ENCODE data around the gene LRSAM1.

Gene LRSAM1

DNA sequence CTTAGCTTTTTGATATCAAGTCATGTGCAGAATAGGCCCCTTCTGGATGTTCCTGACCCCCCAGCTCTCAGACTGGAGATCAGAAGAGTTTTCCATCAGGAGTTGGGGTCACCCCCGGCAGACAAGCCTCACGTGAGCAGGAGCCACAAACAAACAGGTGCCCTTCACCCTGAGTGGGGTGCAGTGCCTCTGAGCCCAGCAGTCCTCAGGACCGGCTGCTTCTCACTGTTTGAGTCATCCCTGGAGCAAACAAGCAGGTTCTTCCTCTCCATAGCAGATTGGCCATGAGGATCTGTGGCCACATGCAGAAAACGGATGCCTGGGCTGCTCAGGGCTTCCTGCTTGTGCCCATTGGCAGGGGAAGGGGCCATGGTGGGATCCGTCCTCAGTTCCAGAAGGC, 47.0 kb downstream of the LRSAM1 start:
- DNase-seq (ENCODE audit: low spot score), result no peak

DNA sequence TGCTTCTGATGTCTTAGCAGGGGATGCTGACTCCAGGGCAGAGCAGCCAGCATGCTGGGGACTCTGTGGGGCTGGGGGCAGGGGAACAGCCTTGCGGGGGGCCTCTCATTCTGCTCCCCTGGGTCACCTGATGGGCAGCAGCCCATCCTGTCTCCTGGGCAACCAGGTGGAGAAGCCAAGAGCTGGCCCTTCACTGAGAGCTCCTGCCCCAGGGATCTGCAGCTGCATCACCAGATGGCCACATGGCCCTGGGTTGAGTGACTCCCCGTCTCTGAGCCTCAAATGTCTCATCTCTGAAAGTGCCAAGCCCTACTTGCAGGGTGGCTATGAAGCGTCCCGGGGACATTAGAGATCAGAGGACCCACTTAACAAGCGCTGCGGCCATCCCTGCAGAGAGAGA, 49.1 kb downstream of the LRSAM1 start:
- no peak for DNase-seq (ENCODE audit: low spot score)

DNA sequence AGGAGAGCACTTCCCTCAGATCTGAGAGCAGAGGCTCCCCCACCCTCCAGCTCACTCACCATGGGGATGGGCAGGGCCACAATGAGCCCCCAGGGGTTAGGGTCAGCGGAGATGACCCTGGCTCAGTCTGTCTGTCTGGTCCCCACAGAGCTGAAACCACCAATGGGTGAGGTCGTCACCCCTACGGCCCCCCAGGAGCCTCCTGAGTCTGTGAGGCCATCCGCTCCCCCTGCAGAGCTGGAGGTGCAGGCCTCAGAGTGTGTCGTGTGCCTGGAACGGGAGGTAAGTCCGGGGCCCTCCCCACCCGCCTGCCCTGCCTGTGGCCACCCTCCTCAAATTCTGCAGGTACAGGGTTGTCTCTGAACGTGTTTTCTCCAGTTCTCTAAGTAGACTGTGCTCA, 49.6 kb downstream of the LRSAM1 start:
- DNase-seq (ENCODE audit: low spot score), result no peak

DNA sequence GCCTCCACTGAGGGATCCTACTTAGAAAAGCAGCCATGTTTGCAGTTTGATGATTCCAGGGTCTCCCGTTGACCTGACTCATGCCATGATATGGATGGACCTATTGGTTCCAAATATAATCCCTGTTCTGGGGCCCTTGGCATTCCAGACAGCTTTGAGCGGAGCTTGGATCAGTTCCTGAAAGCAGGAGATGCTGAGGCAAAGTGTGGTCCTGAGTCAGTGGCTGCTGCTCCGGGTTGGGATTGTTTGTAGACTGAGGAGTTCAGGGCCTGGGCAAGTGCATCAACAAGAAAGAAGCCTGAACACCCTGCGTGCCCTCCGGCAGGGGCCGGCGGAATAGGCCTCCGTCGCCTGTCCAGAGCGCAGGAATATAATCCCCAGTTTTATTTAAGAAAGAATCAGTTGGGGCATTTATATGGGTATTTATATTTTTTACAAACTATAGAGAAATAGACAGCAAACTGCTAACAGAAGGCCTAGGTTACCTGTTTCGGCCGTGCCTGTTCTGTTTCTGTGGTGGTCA, 50.6 kb downstream of the LRSAM1 start:
- DNase-seq (ENCODE audit: low spot score), result no peak

DNA sequence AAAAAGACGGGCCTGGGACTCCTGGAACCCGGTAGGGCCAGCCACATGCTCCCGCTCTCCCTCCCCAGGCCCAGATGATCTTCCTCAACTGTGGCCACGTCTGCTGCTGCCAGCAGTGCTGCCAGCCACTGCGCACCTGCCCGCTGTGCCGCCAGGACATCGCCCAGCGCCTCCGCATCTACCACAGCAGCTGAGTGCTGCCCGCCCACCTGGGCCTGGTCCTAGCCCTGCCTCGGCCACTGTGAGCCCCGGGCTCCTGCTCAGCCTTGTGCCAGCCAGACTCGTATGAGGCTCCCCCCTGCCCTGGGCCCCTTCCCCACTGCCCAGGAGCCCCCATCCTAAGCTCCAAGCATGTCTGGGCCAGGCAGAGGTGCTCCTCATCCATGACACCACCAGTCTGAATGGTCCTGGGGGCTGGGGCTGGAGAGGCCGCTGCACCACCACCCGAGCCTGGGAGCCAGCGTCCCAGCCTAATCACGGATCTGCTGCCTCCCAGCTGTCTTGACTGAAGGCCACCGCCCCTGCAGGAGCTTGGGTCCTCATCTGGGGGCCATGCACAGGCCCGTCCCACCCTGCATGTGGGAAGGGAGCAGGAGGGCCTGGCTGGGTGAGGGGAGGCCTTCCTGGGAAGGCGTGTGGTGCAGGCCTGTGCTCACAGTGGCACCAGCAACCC, 51.5 kb downstream of the LRSAM1 start:
- no peak for DNase-seq (ENCODE audit: low spot score)

DNA sequence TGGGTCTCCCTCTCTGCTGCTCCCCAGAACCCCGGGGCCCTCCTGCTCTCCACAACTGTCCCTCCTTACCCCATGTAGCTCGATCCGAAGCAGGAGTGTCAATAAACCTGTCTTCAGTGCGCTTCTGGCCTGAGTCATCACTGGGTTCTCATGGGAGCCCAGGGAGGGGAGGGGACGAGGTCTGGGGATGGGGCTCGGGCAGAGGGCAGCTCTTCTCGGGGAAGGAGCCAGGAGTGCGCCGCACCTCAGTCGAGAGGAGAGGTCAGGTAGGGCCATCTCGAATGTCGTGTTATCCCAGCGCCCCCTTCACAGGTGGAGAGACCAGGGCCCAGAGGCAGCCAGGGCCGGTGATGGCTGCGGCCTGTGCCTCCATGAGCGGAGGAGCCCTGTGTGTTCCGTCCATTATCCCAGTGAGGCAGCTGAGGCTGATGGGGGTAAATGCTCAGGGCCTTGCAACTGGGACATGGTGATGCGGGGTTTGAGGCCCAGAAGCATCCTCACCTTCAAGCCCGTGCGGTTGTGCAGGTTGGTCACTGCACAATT, 52.1 kb downstream of the LRSAM1 start:
- no peak for DNase-seq (ENCODE audit: low spot score)

DNA sequence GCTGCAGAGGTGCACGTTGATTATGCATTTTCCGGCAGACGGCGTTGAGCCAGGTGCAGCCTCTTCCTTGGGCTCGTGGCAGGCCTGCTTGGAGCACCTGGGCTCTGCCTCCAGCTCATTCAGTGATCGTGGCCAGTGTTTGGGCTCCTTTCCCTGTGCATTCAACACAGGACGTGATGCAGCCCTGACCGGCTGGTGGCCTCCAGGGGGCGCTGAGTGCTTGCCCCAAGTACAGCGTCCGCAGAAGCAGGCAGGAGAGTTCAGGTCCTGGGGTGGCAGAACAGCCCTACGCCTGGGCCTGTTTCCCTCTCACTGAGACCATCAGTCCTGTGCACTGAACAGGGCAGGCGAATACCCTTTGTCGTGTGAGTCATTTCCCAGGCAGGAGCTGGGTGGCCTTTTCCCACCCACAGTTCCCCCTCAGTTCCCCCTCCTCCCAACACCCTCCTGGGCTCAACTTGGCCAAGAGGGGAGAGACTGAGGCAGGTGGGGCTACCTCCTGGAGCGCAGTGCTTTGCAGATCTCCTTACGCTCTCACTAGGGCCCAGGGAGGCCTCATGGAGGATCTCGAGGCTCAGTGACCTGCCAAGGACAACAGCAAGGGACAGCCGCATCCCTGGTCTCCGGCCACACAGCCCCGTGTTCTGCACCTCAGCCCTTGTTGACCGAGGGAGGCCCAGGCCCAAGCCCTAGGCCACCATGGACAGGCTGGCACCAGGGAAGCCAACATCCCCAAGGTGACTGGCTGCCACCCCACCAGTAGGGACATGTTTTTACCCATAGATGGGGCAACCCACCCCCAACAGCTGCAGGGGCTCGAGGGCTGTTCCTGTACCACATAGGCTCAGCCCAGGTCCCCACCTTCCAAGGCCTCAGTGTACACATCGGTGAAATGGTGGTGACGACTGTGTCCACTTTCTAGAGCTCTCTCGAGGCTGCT, 52.9 kb downstream of the LRSAM1 start:
- DNase-seq (ENCODE audit: low spot score), result peak; percentile 71

DNA sequence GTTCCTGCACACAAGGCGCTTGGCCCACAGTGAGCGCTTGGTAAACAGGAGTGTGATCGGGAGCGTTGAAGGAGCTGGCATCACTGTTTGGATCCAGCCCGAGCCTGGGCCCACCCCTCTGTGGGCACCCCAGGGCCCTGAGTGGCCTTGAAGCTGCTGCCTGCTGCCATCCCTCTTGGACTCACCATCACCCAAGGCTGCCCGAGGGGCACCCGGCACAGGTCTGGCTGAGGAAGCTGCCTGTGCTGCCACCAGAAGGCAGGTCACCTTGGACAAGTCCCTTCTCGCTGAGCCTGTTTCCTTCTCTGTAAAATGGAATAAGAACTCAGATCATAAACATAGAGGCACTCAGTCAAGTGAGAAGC, 53.6 kb downstream of the LRSAM1 start:
- no peak for DNase-seq (ENCODE audit: low spot score)

DNA sequence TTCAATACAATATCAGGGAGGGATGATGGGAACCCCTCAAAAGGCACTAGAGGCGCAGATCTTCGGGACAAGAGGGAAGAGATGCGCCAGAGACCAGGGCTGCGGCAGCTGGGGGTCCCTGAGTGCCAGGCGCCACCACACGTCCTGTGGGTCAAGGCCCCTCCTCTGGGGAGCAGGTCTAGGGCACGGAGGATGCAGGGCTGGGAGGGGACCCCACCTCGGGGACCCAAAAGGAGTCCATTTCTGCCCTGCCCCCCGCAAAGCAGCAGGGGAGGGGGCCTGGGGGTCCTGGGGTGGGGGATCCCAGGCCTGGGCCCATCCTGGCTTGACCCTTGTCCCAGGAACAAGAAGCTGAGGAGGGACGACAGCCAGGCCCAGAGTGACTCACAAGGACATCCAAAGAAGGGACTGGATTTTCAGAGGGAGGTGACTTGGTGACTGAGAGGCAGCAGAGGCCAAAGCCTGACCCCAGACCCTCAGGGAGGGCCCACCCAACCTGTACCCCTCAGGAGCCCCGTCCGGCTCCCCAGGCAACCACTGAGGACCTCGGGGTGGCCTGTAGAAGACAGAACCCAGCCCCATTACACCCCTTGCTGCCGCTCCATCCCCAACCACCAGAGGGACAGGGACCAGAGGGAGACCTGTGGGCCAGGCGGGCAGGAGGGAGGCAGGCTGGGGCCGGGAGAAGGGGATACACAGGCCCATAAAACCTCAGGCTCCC, 54.2 kb downstream of the LRSAM1 start:
- peak; percentile 69 for DNase-seq (ENCODE audit: low spot score)

DNA sequence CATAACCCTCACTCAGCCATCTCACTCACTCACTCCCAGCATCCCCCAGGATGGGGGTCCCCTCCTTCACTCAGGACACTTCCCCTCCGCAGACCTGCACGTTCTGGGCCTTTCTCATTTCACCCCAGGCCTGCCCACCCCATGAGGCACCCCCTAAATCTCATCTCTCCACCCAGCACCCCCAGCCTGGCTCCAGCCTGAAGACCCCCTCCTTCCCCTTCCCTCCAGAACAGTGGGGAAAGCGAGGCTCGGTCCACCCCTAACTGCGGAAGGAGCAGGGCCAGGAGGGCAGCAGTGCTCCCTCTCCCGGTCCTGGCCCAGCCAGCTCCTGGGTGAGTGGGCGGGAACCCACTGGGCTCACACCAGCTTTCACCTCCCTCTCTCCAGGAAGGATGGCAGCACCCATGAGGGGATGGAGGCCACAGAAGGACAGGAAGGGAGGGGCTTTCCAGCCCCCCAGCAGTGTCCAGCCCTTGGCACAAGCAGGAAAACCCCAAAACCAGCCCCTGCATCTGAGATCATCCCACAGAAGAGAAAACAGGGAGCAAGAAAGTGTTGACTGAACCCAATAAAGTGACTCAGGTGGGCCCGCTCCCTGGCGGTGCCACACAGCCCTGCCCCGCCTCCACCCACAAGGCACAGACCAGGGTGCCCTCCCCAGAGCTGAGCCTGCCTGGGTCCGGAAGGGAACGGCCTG, 55.0 kb downstream of the LRSAM1 start:
- DNase-seq (ENCODE audit: low spot score), result no peak

DNA sequence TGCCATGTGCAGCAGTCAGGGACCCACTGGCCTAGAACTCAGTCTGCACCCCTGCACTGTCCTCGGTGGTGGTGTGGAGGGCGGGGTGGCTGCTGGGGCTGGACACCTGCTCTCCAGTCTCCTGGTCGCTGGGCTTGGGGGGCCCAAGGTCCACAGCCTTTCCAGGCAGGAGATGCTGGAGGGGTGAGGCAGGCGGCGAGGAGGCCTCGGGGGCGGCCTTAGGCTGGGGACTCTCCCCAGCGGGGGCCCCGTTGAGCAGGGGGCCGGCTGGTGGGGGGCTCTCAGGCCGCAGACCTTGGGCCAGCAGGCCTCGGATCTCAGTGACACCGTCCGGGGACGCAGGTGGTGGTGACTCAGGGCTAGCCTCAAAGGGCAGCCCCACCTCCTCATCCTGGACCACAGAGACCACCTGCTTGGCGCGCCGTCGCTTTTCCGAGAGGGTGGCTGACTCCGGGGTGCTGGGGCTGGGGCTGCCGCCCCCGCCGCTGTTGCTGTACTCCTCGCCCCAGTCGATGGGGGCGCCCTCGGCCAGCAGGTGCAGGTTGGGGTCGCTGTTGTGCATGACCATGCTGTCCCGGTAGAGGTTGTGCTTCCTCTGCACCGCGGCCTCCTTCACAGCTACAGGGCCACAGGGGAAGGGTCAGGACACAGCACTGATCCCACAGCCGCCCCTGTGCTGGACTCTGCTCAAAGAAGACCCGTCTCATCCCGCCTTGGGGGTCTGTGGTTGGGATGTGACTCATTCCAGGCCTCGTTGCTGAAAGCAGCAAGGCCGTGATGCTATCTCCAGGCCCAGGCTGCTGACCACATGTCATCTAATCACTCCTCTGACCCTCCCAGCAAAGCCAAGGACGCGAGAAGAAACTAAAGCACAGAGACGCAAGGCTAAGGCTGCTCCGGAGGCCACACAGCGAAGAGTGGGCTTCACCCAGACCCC, 55.8 kb downstream of the LRSAM1 start:
- peak; percentile 41 for DNase-seq (ENCODE audit: low spot score)

DNA sequence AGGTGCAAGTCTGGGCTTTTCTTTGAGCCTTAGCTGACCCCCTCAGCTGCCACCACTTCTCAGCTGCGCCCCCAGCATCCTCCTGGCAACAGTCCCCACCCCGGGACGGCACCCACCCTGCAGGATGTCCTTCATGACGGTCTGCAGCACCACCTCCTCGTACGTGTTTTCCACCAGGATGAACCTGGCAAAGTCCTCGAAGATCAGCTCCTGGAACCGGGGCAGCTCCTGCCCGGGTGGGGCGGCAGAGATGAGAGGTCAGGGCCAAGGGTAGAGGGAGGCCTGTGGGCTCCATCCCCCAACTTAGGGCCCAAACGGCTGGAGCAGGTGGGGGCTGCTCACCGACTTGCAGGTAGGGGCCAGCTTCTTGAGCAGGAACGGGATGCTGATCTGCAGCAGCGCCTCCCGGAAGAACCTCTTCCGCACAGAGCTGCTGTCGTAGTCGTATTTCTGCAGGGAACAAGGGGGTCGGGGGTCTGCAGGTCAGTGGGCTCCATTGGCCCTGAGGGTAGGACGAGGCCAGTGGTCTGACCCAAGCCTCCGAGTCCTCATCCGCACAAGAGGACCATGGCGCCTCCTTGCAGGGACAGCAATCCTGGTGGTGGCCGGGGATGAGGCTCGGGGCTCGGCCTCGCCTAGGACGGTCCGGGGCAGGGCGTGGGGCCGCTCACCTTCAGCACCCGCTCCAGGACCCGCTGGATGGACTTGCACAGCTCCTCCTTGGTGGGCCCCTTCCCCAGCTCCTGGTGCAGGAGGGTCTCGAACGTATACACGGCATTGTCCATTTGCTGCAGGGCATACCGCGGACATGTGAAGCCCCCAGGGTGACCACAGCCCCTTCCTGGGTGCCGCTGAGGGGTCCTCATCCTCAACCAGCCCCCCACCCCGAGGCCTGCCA, 56.7 kb downstream of the LRSAM1 start:
- no peak for DNase-seq (ENCODE audit: low spot score)

DNA sequence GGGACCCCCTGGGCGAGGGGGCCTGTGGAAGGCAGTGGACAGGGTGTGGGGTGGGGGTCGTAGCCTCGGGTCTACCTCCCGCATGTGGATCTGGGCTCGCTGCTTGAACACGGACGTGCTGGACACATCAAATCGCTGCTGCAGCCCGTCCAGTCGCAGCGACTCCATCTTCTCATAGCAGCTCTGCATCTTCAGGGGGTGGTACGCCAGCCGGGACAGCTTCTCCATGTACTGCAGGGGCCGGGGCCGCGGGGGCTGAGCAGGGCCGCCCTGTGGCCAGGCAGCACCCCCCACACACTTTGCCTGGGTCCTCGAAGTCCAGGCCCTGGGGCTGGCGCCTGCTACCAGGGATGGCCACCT, 57.6 kb downstream of the LRSAM1 start:
- DNase-seq (ENCODE audit: low spot score), result no peak

DNA sequence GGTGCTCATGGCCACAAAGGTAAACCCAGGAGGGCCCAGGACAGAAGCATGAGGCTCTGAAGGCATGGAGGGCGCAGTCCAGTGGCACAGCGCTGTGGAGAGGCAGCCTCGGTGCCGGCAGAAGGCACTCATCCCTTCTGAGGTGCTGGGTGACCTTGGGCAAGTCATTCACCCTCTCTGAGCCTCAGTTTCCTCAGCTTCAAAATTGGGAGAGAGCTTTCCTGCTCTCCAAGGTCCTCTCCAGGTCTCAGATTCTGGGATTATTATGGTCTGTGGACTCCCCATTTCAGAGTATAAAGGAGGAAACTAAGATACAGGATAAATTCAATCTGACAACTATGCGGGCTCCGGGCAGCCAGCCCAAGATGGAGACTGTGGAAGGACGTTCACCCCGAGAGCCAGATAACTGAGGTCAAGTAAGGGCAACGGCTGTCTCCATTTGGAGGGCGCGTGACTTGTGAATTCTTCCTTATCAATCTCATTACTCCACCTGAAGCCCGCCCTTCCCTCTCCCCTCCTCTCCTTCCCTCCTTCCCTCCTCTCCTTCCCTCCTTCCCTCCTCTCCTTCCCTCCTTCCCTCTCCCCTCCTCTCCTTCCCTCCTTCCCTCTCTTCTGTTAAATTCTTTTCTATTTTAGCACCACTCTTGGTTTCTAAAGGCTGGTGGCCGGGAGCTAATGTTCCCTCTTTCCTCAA, 58.1 kb downstream of the LRSAM1 start:
- DNase-seq (ENCODE audit: low spot score), result no peak

DNA sequence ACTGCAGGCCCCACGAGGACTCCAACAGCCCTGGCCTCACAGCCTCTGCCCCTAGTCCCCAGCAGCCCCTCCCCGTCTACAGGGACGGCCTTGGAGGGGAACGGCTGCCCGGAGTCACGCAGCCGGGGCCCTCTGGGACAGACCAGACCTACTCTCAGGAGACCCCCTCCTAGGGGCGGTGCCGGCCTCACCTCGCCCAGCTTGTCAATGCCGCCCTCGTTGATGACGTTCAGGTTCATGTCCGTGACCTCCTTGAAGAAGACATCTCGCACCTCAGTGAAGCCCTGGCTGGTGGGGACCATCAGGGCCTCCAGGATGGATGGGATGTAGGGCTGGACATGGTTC, 58.6 kb downstream of the LRSAM1 start:
- no peak for DNase-seq (ENCODE audit: low spot score)

DNA sequence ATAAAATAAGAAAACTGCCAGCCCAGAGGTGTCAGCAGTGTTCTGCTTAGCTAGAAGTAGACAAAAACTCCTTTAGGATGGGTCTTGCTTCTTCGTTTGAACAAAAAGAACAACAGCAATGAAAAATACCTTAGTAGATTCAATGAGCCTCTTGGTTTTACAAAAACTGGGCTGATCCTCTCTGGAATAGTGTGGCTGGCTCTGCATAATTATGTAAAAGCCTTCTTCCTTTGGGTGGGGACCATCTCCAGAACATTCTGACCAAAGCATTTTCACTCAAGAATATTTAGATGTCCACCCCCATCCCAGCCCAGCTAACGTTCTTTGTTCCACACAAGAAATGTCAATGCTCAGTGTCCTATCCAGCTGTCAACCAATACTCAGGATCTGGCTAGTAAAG, 63.2 kb downstream of the LRSAM1 start:
- no peak for DNase-seq (ENCODE audit: low spot score)

DNA sequence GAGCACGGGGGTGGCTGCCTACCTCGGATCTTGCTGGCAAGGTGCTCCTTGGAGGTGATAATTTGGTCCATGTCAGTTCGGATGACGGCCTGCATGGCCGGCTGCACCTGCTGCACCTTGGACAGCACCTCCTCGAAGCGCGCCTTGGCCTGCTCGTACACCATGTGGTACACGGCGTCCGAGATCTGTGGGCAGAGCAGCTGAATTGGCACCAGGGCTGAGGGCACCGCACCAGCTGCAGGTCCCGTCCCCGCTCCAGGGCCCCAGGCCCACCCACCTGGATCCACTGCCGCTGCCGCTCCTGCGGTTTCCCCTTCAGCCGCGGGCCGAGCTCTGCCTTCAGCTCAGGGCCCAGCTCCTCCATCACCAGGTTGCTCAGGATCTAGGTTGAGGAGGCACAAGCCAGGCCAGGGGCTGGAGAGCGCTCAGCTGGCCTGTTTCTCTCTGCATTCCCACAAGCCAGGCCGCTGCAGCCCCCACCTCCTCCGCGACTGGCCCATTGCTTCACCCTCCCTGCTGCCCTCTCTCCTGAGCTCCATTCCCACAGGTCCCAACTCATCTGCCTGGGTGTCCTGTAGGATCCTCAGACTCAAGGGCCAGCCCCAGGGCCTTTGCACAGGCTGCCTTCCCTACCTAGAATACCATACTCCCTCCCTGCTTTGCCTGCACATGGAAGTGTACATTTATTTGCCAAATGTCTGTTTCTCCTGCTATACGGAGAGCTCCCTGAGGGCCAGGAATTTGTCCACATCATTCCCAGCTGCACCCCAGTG, 65.7 kb downstream of the LRSAM1 start:
- no peak for DNase-seq (ENCODE audit: low spot score)

DNA sequence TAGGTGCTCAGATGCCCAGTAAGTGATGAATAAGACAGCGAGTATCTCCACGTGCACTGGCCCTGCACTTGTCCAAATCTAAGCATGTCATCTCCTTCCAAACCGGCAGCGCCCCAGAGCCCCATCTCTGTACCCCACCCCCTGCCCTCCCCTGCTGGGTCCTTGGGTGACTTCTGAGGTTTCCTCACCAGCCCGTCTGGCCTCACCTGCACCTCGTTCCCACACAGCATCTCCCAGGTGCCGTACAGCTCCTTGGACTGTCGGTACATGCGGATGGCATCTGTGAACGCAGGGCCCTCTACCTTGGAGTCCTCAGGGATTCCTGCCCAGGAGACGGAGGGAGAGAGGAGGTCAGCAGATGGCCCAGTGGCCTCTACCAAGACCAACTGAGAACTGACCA, 66.3 kb downstream of the LRSAM1 start:
- no peak for DNase-seq (ENCODE audit: low spot score)

All from AG08396 (cell line).